NCI-H2227 (cell line): ENCODE results near the gene FAM184B.
A peak's percentile ranks its signal among the peaks of the same experiment; 100 is the strongest.

Experiments used
- DNase-seq: peaks from one replicate; lab custom pipeline; 2025; ENCODE audit not compliant: unreplicated experiment; lab: John Stamatoyannopoulos, UW

FAM184B gene

GRCh38 chr4:17781300-17782287 lies at the start of gene FAM184B:
FAM184B (minus strand) TSS chr4:17781621; CDS start chr4:17781299, 322 bp downstream.
- DNase-seq, result peak; percentile 55

- DNase-seq, result no peak
Measured at GRCh38 chr4:17823871-17824669, 42.6 kb upstream of the FAM184B start.

- peak; percentile 35 for DNase-seq
Measured at GRCh38 chr4:17817027-17817426, 35.6 kb upstream of the FAM184B start.

DNA sequence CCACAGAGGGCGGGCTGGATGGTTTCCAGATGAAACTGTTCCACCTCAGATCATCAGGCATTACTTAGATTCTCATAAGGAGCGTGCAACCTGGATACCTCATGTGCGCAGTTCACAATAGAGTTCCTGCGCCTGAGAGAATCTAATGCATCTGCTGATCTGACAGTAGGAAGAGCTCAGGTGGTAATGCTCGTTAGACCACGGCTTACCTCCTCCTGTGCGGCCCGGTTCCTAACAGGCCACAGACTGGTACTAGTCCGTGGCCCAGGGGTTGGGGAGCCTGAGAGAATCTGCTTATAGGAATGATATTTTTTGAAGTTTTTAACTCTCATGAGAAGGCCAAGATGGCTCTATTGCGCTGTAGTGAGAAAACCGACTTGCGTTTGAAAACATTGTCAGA lies 34.7 kb upstream of the FAM184B start:
- no peak for DNase-seq

DNA sequence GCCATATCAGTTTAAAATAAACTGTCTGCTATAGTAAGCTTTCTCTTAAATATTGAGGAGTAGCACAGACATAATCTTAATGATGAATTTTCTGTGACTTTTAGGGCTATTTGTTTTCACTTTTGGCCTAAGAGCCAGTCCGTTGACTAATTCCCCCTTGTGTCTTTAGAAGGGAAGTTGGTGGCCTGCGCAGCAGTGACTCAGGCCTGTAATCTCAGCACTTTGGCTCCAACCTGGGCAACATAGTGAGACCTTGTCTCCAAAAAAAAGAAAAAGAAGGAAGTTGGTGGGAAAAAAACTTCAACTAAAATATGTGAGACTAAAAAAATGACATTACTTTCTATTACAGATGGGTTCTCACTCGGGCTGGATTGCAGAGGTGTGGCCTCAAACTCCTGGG lies 32.7 kb upstream of the FAM184B start:
- DNase-seq, result no peak

DNA sequence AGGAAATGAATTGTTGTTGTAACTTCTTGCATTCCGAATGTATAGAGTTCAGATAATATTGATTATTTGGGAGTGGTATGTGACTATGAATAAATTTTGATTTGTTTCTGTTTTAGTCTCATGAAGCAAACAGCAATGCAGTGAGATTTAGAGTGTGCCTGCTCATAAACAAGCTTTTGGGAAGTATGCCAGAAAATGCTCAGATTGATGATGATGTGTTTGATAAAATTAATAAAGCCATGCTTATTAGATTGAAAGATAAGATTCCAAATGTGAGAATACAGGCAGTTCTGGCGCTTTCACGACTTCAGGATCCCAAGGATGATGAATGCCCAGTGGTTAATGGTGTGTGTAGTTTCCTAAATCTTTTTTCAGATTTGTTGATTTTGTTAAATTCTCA lies 31.4 kb upstream of the FAM184B start:
- no peak for DNase-seq

DNA sequence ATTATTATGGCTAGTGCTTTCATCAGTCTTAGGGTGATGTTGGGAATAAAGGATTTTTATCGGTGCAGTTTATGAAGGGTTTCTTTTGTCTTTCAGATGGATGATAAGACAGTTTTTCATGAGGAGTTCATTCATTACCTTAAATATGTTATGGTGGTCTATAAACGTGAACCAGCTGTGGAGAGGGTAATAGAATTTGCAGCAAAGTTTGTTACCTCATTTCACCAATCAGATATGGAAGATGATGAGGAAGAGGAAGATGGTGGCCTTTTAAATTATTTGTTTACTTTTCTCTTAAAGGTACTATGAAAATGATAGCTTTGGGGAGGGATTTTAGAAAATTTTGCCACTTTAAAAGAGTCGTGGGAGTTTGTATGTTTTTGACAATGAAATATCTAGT lies 30.7 kb upstream of the FAM184B start:
- DNase-seq, result no peak

GRCh38 chr4:17811078-17811603 lies 29.7 kb upstream of the FAM184B start:
- DNase-seq, result peak; percentile 64

- DNase-seq, result peak; percentile 99
Measured at GRCh38 chr4:17810260-17811077, 29.0 kb upstream of the FAM184B start, which contains the start of the genes DCAF16 and NCAPG. DCAF16 (minus strand) TSS chr4:17810757; CDS start chr4:17804141, 6,616 bp downstream. NCAPG (plus strand) TSS chr4:17810979; CDS start chr4:17811078, 99 bp downstream.

- DNase-seq, result no peak
Measured at GRCh38 chr4:17809667-17810066, 28.2 kb upstream of the FAM184B start.

- no peak for DNase-seq
Measured at GRCh38 chr4:17807446-17807845, 26.0 kb upstream of the FAM184B start.

- DNase-seq, result no peak
Measured at GRCh38 chr4:17805580-17806155, 24.2 kb upstream of the FAM184B start.

- no peak for DNase-seq
Measured at GRCh38 chr4:17797808-17798207, 16.4 kb upstream of the FAM184B start.

DNA sequence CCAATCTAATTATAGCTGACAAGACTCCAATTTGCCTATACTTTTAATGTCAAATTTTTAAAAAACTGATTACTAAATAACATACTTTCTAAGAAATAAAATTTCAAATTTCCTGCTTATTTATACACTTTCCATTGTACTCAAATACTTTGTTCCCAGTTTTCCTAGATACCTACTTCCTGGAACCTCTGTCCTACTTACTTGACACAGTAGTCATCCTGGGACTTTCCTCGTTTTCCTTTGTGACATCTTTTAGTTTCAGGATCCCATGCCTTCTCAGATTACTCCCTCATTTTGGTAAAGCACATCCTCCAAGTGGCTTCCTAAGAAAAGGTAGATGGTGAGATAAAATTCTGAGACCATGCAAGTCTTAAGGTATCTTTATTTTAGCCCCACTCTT lies 13.3 kb upstream of the FAM184B start:
- DNase-seq, result no peak

DNA sequence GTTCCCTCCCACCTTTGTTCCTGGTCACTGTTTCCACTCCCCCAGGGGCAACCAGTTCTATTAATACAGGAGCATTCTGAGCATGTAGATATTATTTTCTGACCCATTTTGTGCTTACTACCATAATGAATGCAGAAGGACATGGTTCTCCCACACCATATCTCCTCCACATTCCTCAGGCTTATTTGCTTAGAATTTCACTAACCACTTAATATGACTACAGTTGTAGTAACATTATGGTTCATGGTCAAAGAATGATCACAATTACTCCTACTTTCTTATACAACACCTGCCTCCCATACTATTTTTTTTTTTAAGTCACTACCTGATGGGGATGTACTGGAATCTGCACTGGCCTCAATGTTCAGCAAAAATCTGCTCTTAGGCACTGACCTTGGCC lies 7.5 kb upstream of the FAM184B start:
- no peak for DNase-seq

- DNase-seq, result no peak
Measured at GRCh38 chr4:17787315-17787714, 5.9 kb upstream of the FAM184B start.

DNA sequence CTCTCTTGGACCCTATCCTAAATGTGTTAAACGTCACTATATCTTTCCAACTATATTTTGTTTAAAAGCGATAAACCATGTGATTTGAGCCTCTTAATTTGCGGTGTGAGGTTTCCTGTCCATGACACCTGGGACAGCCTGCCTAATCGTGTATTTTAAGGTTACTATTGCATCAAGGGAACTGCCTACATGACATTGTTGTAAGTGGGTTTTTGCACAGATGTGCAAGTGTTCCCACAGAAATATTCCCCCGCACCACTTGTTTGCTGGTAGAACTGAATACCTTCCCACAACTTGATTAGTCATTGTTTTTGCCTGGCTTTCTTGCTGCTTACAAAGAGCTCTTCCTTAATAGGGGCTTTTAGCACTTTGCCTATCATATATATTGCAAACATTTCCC lies 5.1 kb upstream of the FAM184B start:
- DNase-seq, result no peak

DNA sequence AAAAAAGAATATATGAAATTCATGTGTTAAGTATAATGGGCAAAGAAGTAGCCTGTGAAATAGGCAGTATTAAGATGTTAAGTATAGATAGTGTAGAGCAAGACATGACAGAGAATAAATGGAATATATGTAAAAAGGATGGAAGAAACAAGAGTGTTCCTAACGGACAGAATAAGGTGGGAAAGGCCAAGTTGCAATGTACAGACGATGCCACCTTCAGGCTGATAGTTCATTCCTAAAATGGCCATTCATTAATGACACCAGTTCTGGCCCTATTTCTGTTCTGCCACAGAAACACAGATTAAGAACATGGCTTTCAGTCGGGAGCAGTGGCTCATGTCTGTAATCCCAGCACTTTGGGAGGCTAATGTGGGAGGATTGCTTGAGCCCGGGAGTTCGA lies 4.4 kb upstream of the FAM184B start:
- DNase-seq, result no peak

- DNase-seq, result no peak
Measured at GRCh38 chr4:17780501-17781299, 721 bp downstream of the FAM184B start.
